Suprapubic skin (tissue), 4 donors: Measurements from ENCODE around the gene DDIAS. TPM values are rescaled to one million over a fixed set of nuclear protein-coding genes. Genes with fewer than 3 reads are reported as not detected.
A peak's percentile ranks its signal among the peaks of the same experiment; 100 is the strongest.
"Not testable (repeated sequence)": the region's sequence is repeated elsewhere in the genome, so short reads cannot be mapped to it uniquely, and the experiment has no call there.

Experiments
- DNase-seq, 2 donors: peaks; one replicate each; pipeline ENCODE4 v3.0.0-alpha.2; 2019; ENCODE audit warnings: low spot score in 2 of 2
- H3K27ac ChIP-seq: fragments of 200-600 bp; sonication (generic); one replicate; pipeline ENCODE4 v1.5.1; 2019
- H3K27me3 ChIP-seq: fragments of 200-600 bp; sonication (generic); one replicate; pipeline ENCODE4 v1.5.1; 2019
- H3K36me3 ChIP-seq: fragments of 200-600 bp; sonication (generic); one replicate; pipeline ENCODE4 v1.5.1; 2019
- H3K4me1 ChIP-seq: fragments of 200-600 bp; sonication (generic); one replicate; pipeline ENCODE4 v1.5.1; 2019
- H3K4me3 ChIP-seq: fragments of 200-600 bp; sonication (generic); one replicate; pipeline ENCODE4 v1.5.1; 2019; ENCODE audit warnings: mild to moderate bottlenecking
- H3K9me3 ChIP-seq: fragments of 200-600 bp; sonication (generic); one replicate; pipeline ENCODE4 v1.5.1; 2019
- CTCF ChIP-seq, 2 donors: fragments of 200-600 bp in 1 of 2; fragments of 450-650 bp in 1 of 2; sonication (generic) in 1 of 2; IDR thresholded peaks; one replicate each; pipeline ENCODE4 v1.5.1; 2016 to 2019; ENCODE audit warnings: antibody characterized with exemption in 2 of 2, mild to moderate bottlenecking in 1 of 2, moderate library complexity in 1 of 2
- EP300 ChIP-seq: sonication (generic); formaldehyde crosslinking; IDR thresholded peaks from one replicate; pipeline ENCODE4 v1.6.1; 2017; ENCODE audit warnings: antibody characterized with exemption
- POLR2A ChIP-seq, 2 donors: fragments of 450-650 bp; IDR thresholded peaks; one replicate each; pipeline ENCODE4 v1.6.1; 2017; ENCODE audit warnings: antibody characterized with exemption in 2 of 2, mild to moderate bottlenecking in 2 of 2, moderate library complexity in 2 of 2
- POLR2AphosphoS5 ChIP-seq, 3 donors: sonication (generic); formaldehyde crosslinking; IDR thresholded peaks; one replicate each; pipeline ENCODE4 v1.6.1; 2017; ENCODE audit warnings: antibody characterized with exemption in 3 of 3
- WGBS: methylation state at CpG from one replicate; pipeline ENCODE4 v1.1.5; 2018; 5-methylcytosine and 5-hydroxymethylcytosine counted together
- total RNA-seq, 4 donors: library from RNA; depleted of rRNA; stranded (reverse); fragments of >200 nt; gene quantifications; one replicate each; pipeline ENCODE4 v1.1.0, GENCODE V29; 2016

The DDIAS gene
- total RNA-seq, 4 donors from 2014 or later = 1.5 to 5.7 (median 4.1) TPM

DNA sequence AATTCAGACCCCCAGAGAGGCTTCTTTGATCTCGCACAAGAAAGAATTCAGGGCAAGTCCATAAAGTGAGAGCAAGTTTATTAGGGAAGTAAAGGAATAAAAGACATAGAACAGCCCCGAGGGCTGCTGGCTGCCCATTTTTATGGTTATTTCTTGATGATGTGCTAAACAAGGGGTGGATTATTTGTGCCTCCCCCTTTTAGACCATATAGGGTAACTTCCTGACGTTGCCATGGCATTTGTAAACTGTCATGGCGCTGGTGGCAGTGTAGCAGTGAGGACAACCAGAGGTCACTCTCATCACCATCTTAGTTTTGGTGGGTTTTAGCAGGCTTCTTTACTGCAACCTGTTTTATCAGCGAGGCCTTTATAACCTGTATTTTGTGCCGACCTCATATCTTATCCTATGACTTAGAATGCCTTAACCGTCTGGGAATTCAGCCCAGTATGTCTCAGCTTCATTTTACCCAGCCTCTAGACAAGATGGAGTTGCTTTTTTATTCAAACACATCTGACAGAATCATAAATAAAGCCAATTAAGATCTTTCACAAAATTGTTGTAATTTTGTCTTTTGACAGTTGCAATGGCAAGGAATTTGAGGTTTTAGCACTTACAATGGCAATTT lies 7.6 kb downstream of the DDIAS start:
- H3K27me3 ChIP-seq = no peaks in the 10 kb centered on the region
- DNase-seq = no peak
- TF ChIP-seq CTCF (IDR thresholded peaks at IDR 0.05) (no peak), EP300 (no peak), POLR2A (IDR thresholded peaks at IDR 0.05) (no peak)
- H3K9me3 ChIP-seq = peaks cover 9% of the 10 kb centered on the region
- H3K36me3 ChIP-seq = no peaks in the 10 kb centered on the region
- no peak overlapping the region for H3K4me3 ChIP-seq
- no peak overlapping the region for H3K27ac ChIP-seq
- no peaks in the 10 kb centered on the region for H3K4me1 ChIP-seq
- 77% methylated on average over 7 of the region's 7 CpGs for WGBS

GRCh38 chr11:82919786-82920185 lies 18.2 kb downstream of the DDIAS start:
- not testable (repeated sequence) for H3K36me3 ChIP-seq, H3K4me1 ChIP-seq, H3K27me3 ChIP-seq, H3K4me3 ChIP-seq, DNase-seq, H3K9me3 ChIP-seq, H3K27ac ChIP-seq
- WGBS = 99% methylated on average over 10 of the region's 10 CpGs

- H3K27me3 ChIP-seq, H3K27ac ChIP-seq, H3K4me1 ChIP-seq, H3K9me3 ChIP-seq, H3K4me3 ChIP-seq, H3K36me3 ChIP-seq, DNase-seq: not testable (repeated sequence)
- WGBS = 74% methylated on average over 3 of the region's 3 CpGs
These were observed 18.7 kb downstream of the DDIAS start for GRCh38 chr11:82920227-82920626.

DNA sequence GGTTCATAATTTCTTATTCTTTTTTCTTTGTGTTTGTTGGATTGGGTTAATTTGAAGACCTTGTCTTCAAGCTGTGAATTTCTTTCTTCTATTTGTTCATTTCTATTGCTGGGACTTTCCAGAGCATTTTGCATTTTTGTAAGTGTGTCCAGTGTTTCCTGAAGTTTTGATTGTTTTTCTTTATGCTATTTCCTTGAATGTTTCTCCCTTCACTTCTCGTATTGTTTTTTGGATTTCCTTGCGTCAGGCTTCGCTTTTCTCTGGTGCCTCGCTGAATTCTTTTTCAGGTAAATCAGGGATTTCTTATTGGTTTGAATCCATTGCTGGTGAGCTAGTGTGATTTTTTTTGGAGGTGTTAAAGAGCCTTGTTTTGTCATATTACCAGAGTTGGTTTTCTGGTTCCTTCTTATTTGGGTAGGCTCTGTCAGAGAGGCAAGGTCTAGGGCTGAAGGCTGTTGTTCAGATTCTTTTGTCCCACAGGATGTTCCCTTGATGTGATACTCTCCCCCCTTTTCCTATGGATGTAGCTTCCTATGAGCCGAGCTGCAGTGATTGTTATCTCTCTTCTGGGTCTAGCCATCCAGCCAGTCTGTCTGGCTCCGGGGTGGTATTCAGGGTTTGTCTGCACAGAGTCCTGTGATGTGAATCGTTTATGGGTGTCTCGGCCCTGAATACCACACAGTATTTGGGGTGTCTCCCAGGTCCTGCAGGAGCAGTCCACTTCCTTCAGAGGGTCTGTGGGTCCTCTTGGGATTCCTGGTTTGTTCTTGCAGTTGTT lies 21.0 kb downstream of the DDIAS start:
- H3K27me3 ChIP-seq, H3K9me3 ChIP-seq, H3K36me3 ChIP-seq, DNase-seq, H3K4me1 ChIP-seq, H3K4me3 ChIP-seq, H3K27ac ChIP-seq: not testable (repeated sequence)
- 76% methylated on average over 8 of the region's 8 CpGs for WGBS

DNA sequence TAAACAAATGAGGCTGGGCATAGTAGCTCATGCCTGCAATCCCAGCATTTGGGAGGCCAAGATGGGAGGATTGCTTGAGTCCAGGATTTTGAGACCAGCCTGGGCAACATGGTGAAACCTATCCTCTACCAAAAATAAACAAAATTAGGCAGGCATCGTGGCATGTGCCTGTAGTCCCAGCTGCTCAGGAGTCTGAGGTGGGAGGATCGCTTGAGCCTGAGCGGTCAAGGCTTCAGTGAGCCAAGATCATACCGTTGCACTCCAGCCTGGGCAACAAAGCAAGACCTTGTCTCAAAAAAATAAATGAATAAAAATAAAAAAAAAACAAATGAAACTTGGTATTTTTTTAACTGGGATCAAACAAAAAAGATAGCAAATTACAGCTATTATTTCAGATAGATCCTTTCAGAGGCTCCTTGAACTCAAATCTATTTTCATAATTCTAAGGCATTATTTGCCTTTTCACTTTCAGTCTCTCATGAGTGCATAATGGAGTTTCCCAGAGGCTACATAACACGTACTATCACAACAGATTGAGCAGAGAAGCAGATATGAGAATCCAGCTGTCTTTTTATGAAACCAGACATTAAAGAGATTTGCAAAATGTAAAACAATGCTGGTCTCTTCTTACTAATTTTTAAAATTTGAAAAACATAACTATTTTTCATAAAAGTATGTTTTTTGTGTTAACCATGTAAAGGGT lies 23.1 kb downstream of the DDIAS start:
- DNase-seq = no peak
- H3K27me3 ChIP-seq = no peaks in the 10 kb centered on the region
- H3K36me3 ChIP-seq = no peaks in the 10 kb centered on the region
- no peaks in the 10 kb centered on the region for H3K4me1 ChIP-seq
- no peak overlapping the region for H3K4me3 ChIP-seq
- TF ChIP-seq POLR2AphosphoS5 (IDR thresholded peaks at IDR 0.05) (no peak), EP300 (no peak), POLR2A (IDR thresholded peaks at IDR 0.05) (no peak), CTCF (IDR thresholded peaks at IDR 0.05) (no peak)
- 94% methylated on average over 5 of the region's 5 CpGs for WGBS
- H3K27ac ChIP-seq = no peak overlapping the region
- H3K9me3 ChIP-seq = no peaks in the 10 kb centered on the region

GRCh38 chr11:82927264-82927880 lies 25.8 kb downstream of the DDIAS start:
- Histone ChIP-seq H3K4me3 (no peak overlapping the region), H3K9me3 (no peaks in the 10 kb centered on the region), H3K4me1 (no peaks in the 10 kb centered on the region), H3K27me3 (no peaks in the 10 kb centered on the region), H3K27ac (no peak overlapping the region), H3K36me3 (no peaks in the 10 kb centered on the region)
- peak; percentile 68 to 74 for TF ChIP-seq CTCF (IDR thresholded peaks at IDR 0.05)
- TF ChIP-seq EP300 = no peak
- DNase-seq = no peak
